OCI-LY7 (cell line): Measurements from ENCODE around the gene SPAG6.

Experiments used
- EZH2phosphoT487 ChIP-seq: fragments of 200-600 bp; sonication (generic); IDR thresholded peaks from 2 replicates; pipeline ENCODE4 v1.6.1; 2018; ENCODE audit warnings: low read depth, borderline replicate concordance, mild to moderate bottlenecking, mixed run types, antibody characterized with exemption, low read length, moderate library complexity, mixed read lengths
- TF ChIP-seq, protein P1 (sequence below): fragments of 200-600 bp; sonication (generic); conservative IDR thresholded peaks from 2 replicates; pipeline ENCODE4 v1.5.1; 2014; ENCODE audit warnings: mild to moderate bottlenecking, antibody characterized with exemption, low read length, moderate library complexity, mixed read lengths

DNA sequence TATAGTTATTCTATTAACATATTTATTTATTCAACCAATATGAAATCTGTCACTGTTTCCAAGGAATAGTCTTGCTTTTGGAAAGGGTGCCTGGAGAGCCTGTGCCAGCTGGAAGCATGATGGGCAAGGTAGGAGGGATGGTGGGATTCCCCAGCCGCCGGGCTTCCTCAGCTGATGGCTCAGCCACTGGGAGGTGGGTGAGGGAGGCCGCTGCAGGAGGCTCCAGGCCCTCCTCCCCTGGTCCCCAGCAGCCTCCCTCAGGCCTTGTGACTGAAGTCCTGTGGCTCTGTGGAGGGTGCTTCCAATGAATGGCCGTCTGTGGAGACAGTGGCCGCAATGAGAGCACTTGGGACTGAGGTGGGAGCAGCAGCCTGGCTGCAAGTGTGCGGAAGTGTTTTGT is 27.0 kb downstream of the SPAG6 start:
- TF ChIP-seq, protein P1, sequence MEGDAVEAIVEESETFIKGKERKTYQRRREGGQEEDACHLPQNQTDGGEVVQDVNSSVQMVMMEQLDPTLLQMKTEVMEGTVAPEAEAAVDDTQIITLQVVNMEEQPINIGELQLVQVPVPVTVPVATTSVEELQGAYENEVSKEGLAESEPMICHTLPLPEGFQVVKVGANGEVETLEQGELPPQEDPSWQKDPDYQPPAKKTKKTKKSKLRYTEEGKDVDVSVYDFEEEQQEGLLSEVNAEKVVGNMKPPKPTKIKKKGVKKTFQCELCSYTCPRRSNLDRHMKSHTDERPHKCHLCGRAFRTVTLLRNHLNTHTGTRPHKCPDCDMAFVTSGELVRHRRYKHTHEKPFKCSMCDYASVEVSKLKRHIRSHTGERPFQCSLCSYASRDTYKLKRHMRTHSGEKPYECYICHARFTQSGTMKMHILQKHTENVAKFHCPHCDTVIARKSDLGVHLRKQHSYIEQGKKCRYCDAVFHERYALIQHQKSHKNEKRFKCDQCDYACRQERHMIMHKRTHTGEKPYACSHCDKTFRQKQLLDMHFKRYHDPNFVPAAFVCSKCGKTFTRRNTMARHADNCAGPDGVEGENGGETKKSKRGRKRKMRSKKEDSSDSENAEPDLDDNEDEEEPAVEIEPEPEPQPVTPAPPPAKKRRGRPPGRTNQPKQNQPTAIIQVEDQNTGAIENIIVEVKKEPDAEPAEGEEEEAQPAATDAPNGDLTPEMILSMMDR, result no peak
- TF ChIP-seq EZH2phosphoT487, result no peak
